Endothelial cell of umbilical vein (primary cell): ENCODE results near the gene MARK4. TPM values are rescaled to one million over a fixed set of nuclear protein-coding genes. Genes with fewer than 3 reads are reported as not detected.

Experiments used
- BruUV-seq: library from RNA; stranded (reverse); fragments of 400-500 nt; replicated peaks from 2 replicates; lab custom pipeline; 2021; lab: Mats Ljungman, UMichigan
- CTCF ChIA-PET: fragments of 300-600, 350-600 bp; sonication (Branson Sonifier 250); formaldehyde crosslinking; loops from one replicate; lab custom pipeline; 2021; ENCODE audit warnings: antibody characterized with exemption, inconsistent platforms; lab: Charles Lee
- POLR2A ChIA-PET: fragments of 300-600, 350-600 bp; sonication (Branson Sonifier 250); formaldehyde crosslinking; loops from one replicate; lab custom pipeline; 2021; ENCODE audit warnings: antibody characterized with exemption, inconsistent platforms; lab: Charles Lee
- DNase-seq: peaks from one replicate; pipeline ENCODE4 v3.0.0-alpha.2; 2011; ENCODE audit warnings: low read depth, low spot score
- FAIRE-seq: peaks from 2 replicates; lab custom pipeline; 2011; peaks lifted over from hg19 to GRCh38; lab: Jason Lieb, UNC
- H2AFZ ChIP-seq: 2 replicates; pipeline ENCODE4 v1.6.0; 2012; ENCODE audit warnings: low read depth, low read length, control low read depth, inconsistent platforms
- H3K27ac ChIP-seq: 2 replicates; pipeline ENCODE4 v1.5.1; 2011; ENCODE audit warnings: low read depth, mild to moderate bottlenecking, control low read depth, low read length, moderate library complexity; ENCODE audit not compliant: insufficient read depth
- H3K27me3 ChIP-seq, 2 experiments: 2 replicates each; pipeline versions ENCODE4 v1.6.0 to v1.6.1; 2011; ENCODE audit warnings: low read length in 2 of 2, mixed read lengths in 1 of 2; ENCODE audit not compliant: control insufficient read depth in 2 of 2, insufficient read depth in 2 of 2
- H3K36me3 ChIP-seq, 2 experiments: 2 replicates in 1 of 2; 3 replicates in 1 of 2; pipeline ENCODE4 v1.5.1; 2011; ENCODE audit warnings: low read length in 2 of 2, mild to moderate bottlenecking in 1 of 2, moderate library complexity in 1 of 2; ENCODE audit not compliant: control insufficient read depth in 2 of 2, insufficient read depth in 2 of 2; ENCODE audit errors: extremely low read depth in 1 of 2
- H3K4me1 ChIP-seq: 3 replicates; pipeline ENCODE4 v1.5.1; 2011; ENCODE audit warnings: mild to moderate bottlenecking, low read length; ENCODE audit not compliant: control insufficient read depth, insufficient read depth; ENCODE audit errors: extremely low read depth
- H3K4me2 ChIP-seq: 2 replicates; pipeline ENCODE4 v1.6.1; 2011; ENCODE audit warnings: low read length, control low read depth, mixed read lengths; ENCODE audit not compliant: insufficient read depth
- H3K4me3 ChIP-seq, 3 experiments: fragments of 200-600 bp in 1 of 3; sonication (generic), shearing (Covaris generic) in 1 of 3; replicated peaks in 1 of 3; 2 replicates each; pipeline ENCODE4 v1.5.1; 2011 to 2016; ENCODE audit warnings: control low read depth in 3 of 3, low read length in 3 of 3, mild to moderate bottlenecking in 2 of 3, inconsistent platforms in 1 of 3, low read depth in 1 of 3, moderate library complexity in 1 of 3; ENCODE audit not compliant: insufficient read depth in 1 of 3
- H3K79me2 ChIP-seq: 2 replicates; pipeline ENCODE4 v1.6.0; 2012; ENCODE audit warnings: low read length, inconsistent platforms; ENCODE audit not compliant: control insufficient read depth, insufficient read depth
- H3K9ac ChIP-seq: replicated peaks from 2 replicates; pipeline ENCODE3; 2011; ENCODE audit warnings: low read length, control low read depth; ENCODE audit not compliant: insufficient read depth; ENCODE audit errors: extremely low read depth
- H3K9me1 ChIP-seq: replicated peaks from 3 replicates; pipeline ENCODE4 v1.6.0; 2011; ENCODE audit warnings: mild to moderate bottlenecking, low read length; ENCODE audit not compliant: control insufficient read depth, insufficient read depth; ENCODE audit errors: extremely low read depth
- H3K9me3 ChIP-seq: replicated peaks from 2 replicates; pipeline ENCODE4 v1.5.1; 2012; ENCODE audit warnings: low read length, inconsistent platforms; ENCODE audit not compliant: control insufficient read depth, insufficient read depth
- H4K20me1 ChIP-seq: replicated peaks from 2 replicates; pipeline ENCODE3; 2011; ENCODE audit warnings: mild to moderate bottlenecking, low read length; ENCODE audit not compliant: control insufficient read depth, insufficient read depth; ENCODE audit errors: extremely low read depth
- EZH2 ChIP-seq: IDR thresholded peaks from 2 replicates; pipeline ENCODE4 v1.6.1; 2012; ENCODE audit warnings: borderline replicate concordance, low read depth, mild to moderate bottlenecking, moderate library complexity, low read length, inconsistent platforms; ENCODE audit not compliant: severe bottlenecking
- FOS ChIP-seq: IDR thresholded peaks from 2 replicates; pipeline ENCODE4 v1.6.1; 2011; ENCODE audit warnings: mild to moderate bottlenecking, low read length, moderate library complexity, borderline replicate concordance; ENCODE audit not compliant: insufficient read depth
- GATA2 ChIP-seq: IDR thresholded peaks from 2 replicates; pipeline ENCODE4 v1.7.0; 2011; ENCODE audit warnings: low read depth, mild to moderate bottlenecking, moderate library complexity, mixed read lengths, low read length; ENCODE audit not compliant: insufficient read length, insufficient read depth
- JUN ChIP-seq: IDR thresholded peaks from 2 replicates; pipeline ENCODE4 v1.6.1; 2011; ENCODE audit warnings: borderline replicate concordance, low read depth; ENCODE audit not compliant: insufficient read length, insufficient read depth
- MAX ChIP-seq: IDR thresholded peaks from 2 replicates; pipeline ENCODE4 v1.6.1; 2011; ENCODE audit not compliant: insufficient read depth, insufficient read length
- MYC ChIP-seq: IDR thresholded peaks from one replicate; pipeline ENCODE4 v1.6.1; 2011; ENCODE audit warnings: mild to moderate bottlenecking, low read depth, low read length
- POLR2A ChIP-seq: IDR thresholded peaks from 2 replicates; pipeline ENCODE4 v1.6.1; 2012; ENCODE audit warnings: low read depth, mild to moderate bottlenecking, control low read depth, low read length
- POLR2AphosphoS5 ChIP-seq: IDR thresholded peaks from 2 replicates; pipeline ENCODE4 v1.6.1; 2012; ENCODE audit warnings: low read depth, mild to moderate bottlenecking, control low read depth, low read length, moderate library complexity; ENCODE audit not compliant: insufficient read depth
- dilution Hi-C: fragments of 300-500 bp; cut with MboI; formaldehyde crosslinking; loops from one replicate; pipeline ENCODE4 v1.15.0; 2019; ENCODE audit warnings: low sequenced_read_pairs; ENCODE audit not compliant: extremely low pct_ligation_motif_present
- intact Hi-C: fragments of 100-400 bp; cut with micrococcal nuclease; formaldehyde crosslinking; loops from one replicate; pipeline ENCODE4 v1.10.0; 2022
- polyA plus RNA-seq, 4 experiments: library from polyadenylated mRNA; depleted of rRNA in 3 of 4; stranded (reverse) in 3 of 4; unstranded in 1 of 4; fragments of >200 nt; gene quantifications; 2 replicates each; pipeline versions ENCODE4 v1.2.1 to v1.2.3, GENCODE V29; 2011 to 2012; ENCODE audit warnings: missing spikeins in 1 of 4
- total RNA-seq: library from RNA; stranded (reverse); gene quantifications from 2 replicates; pipeline ENCODE4 v1.2.3, GENCODE V29; 2021
- TF ChIP-seq, protein P1 (sequence below), 2 donors: IDR thresholded peaks; 1 replicate in 1 of 2; 2 replicates in 1 of 2; pipeline ENCODE4 v1.5.1; 2011; ENCODE audit warnings: low read length in 2 of 2, mild to moderate bottlenecking in 2 of 2, moderate library complexity in 2 of 2, control low read depth in 1 of 2, inconsistent platforms in 1 of 2, low read depth in 1 of 2; ENCODE audit not compliant: insufficient read depth in 1 of 2; ENCODE audit errors: extremely low read depth in 1 of 2

Gene MARK4
- total and polyA plus RNA-seq, 2 donors (not counting 3 experiments of a cell fraction or from before 2014, with no cell fraction given) = 13.9 to 51.6 TPM

- dilution Hi-C loops = no loop called here
- no peaks in the 10 kb centered on the region for H3K9me3 ChIP-seq
- H4K20me1 ChIP-seq = no peaks in the 10 kb centered on the region
- ChIA-PET POLR2A (no interaction called here), CTCF (no interaction called here)
- H3K9ac ChIP-seq = no peak overlapping the region
- H3K9me1 ChIP-seq = no peaks in the 10 kb centered on the region
- no peak overlapping the region for H3K27ac ChIP-seq
- no peak for DNase-seq
- TF ChIP-seq MYC (no peak), FOS (no peak), GATA2 (no peak), EZH2 (no peak), MAX (no peak), JUN (no peak), POLR2A (no peak), POLR2AphosphoS5 (no peak)
- TF ChIP-seq, protein P1, sequence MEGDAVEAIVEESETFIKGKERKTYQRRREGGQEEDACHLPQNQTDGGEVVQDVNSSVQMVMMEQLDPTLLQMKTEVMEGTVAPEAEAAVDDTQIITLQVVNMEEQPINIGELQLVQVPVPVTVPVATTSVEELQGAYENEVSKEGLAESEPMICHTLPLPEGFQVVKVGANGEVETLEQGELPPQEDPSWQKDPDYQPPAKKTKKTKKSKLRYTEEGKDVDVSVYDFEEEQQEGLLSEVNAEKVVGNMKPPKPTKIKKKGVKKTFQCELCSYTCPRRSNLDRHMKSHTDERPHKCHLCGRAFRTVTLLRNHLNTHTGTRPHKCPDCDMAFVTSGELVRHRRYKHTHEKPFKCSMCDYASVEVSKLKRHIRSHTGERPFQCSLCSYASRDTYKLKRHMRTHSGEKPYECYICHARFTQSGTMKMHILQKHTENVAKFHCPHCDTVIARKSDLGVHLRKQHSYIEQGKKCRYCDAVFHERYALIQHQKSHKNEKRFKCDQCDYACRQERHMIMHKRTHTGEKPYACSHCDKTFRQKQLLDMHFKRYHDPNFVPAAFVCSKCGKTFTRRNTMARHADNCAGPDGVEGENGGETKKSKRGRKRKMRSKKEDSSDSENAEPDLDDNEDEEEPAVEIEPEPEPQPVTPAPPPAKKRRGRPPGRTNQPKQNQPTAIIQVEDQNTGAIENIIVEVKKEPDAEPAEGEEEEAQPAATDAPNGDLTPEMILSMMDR (IDR thresholded peaks at IDR 0.05; ENCODE audit: extremely low read depth in 1 of 2, insufficient read depth in 1 of 2, low read depth in 1 of 2, low read length in 2 of 2) = no peak
- no peak overlapping the region for H3K4me2 ChIP-seq
- peaks cover 7 to 42% of the 10 kb centered on the region in 2 experiments for H3K36me3 ChIP-seq
- H3K4me1 ChIP-seq = no peaks in the 10 kb centered on the region
- H2AFZ ChIP-seq = no peak overlapping the region
- no peak for FAIRE-seq
- intact Hi-C loops = no loop called here
- no TSS peak for BruUV-seq
- H3K4me3 ChIP-seq = no peak overlapping the region
- H3K27me3 ChIP-seq = no peaks in the 10 kb centered on the region
- no peaks in the 10 kb centered on the region for H3K79me2 ChIP-seq
These were observed 102.1 kb downstream of the MARK4 start for GRCh38 chr19:45352914-45353796.
